ENCODE measurements around the gene PAIP2. TPM values are rescaled to one million over a fixed set of nuclear protein-coding genes. Genes with fewer than 3 reads are reported as not detected.
"Not testable (repeated sequence)": the region's sequence is repeated elsewhere in the genome, so short reads cannot be mapped to it uniquely, and the experiment has no call there.

The PAIP2 gene
- total RNA-seq, 1 donor from 2014 or later: 76.1 TPM

GRCh38 chr5:139391570-139392323 is 50.1 kb downstream of the PAIP2 start:
- no peak for DNase-seq (ENCODE audit: low read depth in 2 of 2)

- no peak for DNase-seq (ENCODE audit: low read depth in 2 of 2)
These were observed 50.6 kb downstream of the PAIP2 start for GRCh38 chr5:139392324-139392677.

DNA sequence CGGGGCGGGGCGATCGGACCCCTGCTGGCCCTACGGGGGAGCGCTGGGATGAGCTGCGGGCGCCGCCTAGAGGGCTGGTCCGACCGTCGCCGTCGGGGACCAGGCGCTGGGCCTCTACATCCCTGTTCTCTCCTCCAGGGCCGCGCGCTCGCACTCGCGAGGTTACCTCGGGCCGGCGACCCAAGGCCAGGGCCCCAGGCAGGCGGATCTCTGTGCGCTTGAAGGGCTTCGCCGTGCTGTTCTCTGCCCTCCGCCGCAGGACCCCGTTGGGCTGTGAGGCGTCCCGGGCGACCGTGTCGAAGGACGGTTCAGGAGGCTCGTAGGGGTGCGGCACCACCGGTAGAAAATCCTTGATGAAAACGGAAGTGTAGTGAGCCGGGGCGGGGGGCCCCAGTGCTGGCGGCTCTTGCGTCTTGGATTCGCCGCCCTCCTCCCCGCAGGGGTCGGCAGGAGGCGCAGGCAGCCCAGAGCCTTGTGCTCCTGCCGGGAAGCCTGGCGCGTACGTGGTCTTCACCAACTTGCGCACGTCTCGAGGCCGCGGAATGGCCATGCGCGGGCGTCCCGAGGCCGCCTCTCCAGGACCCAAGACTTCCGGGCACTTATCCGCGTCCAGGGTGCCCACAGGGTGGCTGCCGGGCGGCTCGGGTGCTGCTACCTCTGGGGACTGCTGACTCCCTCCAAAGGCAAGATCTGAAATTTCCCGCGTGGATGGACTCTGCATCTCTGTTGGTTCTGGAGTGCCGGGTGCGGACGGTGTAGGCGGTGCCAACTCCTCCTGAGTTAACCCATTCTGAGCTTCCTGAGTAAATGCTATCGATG is 51.2 kb downstream of the PAIP2 start:
- DNase-seq (ENCODE audit: low read depth in 2 of 2): peak in 1 of 2 donors; percentile 58

- no peak for DNase-seq (ENCODE audit: low read depth in 2 of 2)
These were observed 52.0 kb downstream of the PAIP2 start for GRCh38 chr5:139393497-139394122.

GRCh38 chr5:139394123-139394653 is 52.5 kb downstream of the PAIP2 start:
- DNase-seq (ENCODE audit: low read depth in 2 of 2): peak in 1 of 2 donors; percentile 59

GRCh38 chr5:139394654-139395566 is 53.3 kb downstream of the PAIP2 start, which contains the start of gene PROB1:
PROB1 (minus strand) TSS chr5:139395104; CDS start chr5:139395081, 23 bp downstream.
- peak in 1 of 2 donors; percentile 38 for DNase-seq (ENCODE audit: low read depth in 2 of 2)

DNA sequence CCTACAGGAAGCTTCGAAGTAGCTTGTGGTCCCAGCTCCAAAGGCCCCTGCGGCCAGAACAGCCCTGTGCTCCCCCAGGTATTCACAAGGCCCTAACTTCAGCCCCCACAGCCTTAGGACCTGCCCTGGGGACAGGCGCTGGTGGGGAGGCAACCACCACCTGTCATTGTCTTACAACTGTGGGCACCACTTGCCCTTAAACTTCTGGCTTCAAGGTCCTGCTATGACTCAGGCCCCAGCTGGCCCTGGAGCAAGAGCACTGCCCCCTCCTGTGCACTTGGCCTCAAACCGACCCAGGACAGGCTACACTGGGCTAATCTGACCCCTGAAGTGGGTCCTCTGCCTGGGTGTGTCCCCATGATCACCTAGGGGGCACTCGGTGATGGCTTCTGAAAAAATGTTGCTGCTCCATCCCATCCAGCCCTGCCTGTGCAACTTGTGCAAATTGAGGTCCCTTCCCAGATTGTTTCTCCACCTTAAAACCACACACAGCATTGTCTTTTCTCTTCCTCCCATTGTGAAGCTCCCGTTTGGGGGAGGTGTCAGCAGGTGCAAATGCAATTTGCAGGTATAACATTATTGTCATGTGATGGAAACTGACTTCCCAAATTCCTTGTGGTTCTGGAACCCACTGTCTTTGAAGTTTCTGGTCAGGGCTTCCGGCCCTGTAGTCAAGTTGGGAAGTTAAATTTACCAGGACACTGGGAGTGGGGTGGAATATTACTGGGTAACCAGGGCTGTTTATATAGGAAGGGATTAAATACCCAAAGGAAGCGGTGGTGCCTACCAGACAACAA is 54.4 kb downstream of the PAIP2 start:
- no peak for DNase-seq (ENCODE audit: low read depth in 2 of 2)

GRCh38 chr5:139396691-139397090 is 55.0 kb downstream of the PAIP2 start:
- no peak for DNase-seq (ENCODE audit: low read depth in 2 of 2)

GRCh38 chr5:139397921-139398320 is 56.3 kb downstream of the PAIP2 start:
- no peak for DNase-seq (ENCODE audit: low read depth in 2 of 2)

DNA sequence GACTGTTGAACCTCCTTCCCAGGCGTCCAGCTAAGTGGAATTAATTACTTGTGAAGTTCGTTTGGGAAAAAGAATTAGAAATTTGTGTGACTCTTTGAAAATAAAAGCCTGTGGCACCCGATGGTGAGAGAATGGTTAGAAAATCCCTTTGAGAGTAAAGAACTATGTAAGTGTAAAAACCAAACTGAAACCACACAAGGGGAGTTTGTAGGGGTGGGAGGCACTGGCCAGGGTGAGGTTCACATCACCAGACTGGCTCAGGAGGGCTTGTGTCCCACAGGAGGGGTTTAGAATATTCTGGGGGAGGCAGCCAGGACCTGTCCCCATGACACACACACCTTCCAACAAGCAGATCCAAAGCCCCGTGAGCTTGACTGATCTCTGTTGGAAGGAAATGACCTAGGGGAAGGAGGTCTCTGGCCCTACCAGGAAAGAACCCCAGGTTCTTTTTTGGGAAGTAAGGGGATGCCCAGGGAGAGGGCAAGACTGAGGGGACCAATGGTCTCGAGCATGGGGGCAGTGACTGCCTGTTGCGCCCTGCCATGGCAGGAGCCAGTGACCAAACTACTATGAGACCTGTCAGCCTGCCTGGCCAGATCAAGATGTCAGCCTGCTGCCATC is 58.0 kb downstream of the PAIP2 start:
- DNase-seq (ENCODE audit: low read depth in 2 of 2): no peak

DNA sequence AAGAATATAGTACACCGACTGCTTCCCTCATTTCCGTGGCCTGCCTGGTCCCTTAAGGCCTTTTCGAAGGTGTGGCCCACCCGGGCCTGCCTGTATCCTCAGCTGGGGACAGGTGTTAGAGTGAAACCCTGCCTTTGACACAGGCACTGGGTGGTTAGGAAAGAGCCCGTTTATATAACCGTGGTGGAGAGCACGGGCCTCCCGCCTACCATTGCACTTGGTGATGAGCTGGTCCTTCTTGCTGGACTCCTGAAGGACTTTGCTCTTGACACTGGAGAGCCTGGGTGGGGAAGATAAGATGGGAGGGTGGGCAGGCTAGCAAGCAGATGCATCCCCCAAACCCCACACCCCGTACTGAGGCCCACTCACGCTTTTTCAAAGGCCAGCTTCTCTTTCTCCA is 59.9 kb downstream of the PAIP2 start:
- no peak for DNase-seq (ENCODE audit: low read depth in 2 of 2)

DNA sequence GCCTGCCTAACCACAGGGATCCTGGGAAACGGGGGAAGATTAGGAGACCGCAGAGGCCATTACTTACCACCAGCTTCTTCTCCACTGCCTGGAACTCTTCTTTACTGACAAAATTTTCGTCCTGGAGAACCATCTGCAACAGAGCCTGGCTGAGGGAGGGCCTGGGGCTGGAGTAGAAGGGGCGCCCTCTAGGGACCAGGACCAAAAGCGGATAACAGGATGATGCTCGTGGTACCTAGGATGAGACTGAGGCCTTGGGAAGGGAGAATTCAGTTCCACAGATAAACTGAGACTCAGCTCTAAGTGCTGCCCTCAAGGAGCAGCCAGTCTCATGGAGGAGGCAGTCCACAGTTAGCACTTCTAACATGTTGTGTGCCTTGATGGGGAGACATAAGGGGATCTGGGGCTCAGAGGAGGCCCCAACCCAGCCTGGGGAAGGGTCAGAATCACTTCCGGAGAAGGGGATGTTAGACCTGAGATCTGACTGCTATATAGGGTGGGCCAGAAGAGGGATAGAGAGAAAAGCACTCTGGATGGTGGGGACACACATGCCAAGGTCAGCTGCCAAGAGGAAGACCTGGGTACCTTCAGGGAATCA is 61.0 kb downstream of the PAIP2 start:
- peak in 1 of 2 donors; percentile 44 for DNase-seq (ENCODE audit: low read depth in 2 of 2)

DNA sequence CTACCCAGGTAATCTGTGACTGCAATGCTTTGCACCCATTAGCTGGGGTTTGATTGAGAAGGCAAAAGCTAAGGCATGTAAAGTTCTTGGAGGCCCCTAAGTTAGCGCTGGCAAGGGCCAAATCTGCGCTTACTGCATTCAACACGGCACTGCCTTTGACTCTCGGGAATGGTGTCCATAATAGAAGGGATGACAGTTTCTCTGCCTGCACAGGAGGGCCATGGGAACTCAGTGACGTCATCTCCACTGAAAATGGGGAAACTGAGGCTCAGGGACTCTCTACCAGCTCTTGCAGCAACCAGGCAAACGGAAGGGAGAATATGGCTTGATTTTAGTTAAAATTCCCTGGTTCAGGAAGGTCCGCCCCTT is 61.7 kb downstream of the PAIP2 start:
- DNase-seq (ENCODE audit: low read depth in 2 of 2): no peak

- peak; percentile 79 to 97 for DNase-seq (ENCODE audit: low read depth in 2 of 2)
These were observed 62.3 kb downstream of the PAIP2 start, which contains the start of gene SPATA24 for GRCh38 chr5:139403787-139404483. SPATA24 (minus strand) TSS chr5:139404089; CDS start chr5:139404060, 29 bp downstream.

DNA sequence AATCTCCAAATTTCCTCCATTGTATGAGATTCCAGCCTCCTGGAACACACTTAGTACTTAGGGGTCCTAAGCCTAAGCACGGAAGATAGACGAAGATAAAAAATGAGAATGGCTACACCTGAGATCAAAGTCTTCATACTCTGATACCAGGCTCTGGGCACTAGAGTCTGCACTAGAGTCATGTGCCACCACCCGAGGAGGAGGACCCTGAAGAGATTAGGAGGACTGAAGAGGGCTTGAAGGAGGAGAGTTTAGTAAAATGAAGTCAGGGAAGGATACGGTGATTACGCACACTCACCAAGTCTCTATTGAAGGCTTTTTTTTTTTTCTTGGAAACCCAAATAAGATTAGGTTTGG is 62.8 kb downstream of the PAIP2 start:
- no peak for DNase-seq (ENCODE audit: low read depth in 2 of 2)

DNA sequence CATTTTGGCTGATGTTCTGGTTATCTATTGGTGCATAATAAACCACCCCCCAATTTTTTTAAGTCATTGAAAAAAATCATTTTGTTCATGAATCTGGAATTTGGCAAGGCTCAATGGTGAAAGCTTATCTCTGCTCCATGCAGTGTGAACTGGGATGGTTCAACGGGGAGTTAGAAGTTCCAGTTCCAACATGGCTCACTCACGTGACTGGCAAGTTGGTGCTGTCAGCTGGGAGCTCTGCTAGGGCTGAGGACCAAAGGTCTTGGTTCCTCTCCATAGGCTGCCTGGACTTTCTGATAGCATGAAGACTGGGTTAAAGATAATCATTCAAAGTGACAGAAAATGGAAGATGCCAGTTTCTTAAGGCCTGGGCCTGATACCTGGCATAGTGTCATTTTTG is 65.3 kb downstream of the PAIP2 start:
- no peak for DNase-seq (ENCODE audit: low read depth in 2 of 2)

DNA sequence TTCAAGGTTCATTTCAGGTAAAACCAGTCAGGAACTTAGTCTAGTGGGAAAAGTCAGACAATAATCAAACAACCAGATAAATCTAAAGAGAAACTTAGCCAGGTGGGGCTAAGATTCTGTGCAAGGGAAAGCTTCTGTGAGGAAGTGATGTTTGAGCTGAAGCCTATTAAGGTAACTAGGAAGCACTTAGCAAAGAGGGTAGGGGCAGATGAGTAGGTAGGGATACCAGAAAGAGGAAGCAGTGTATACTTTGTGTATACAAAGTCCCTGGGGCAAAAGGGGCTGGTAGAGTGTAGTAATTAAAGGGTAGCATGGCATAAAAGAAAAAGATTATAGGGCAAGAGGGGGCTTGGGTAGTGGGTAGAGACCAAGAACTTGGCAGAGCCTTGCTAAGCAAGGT is 65.9 kb downstream of the PAIP2 start:
- no peak for DNase-seq (ENCODE audit: low read depth in 2 of 2)

- no peak for DNase-seq (ENCODE audit: low read depth in 2 of 2)
These were observed 66.5 kb downstream of the PAIP2 start for GRCh38 chr5:139408191-139408590.

GRCh38 chr5:139409116-139409515 is 67.5 kb downstream of the PAIP2 start:
- DNase-seq (ENCODE audit: low read depth in 2 of 2): not testable (repeated sequence)

Data from dermis microvascular lymphatic vessel endothelial cell (primary cell).